ENCODE measurements around the gene ACYP2. TPM values are rescaled to one million over a fixed set of nuclear protein-coding genes. Genes with fewer than 3 reads are reported as not detected.
"Not testable (repeated sequence)": the region's sequence is repeated elsewhere in the genome, so short reads cannot be mapped to it uniquely, and the experiment has no call there.

ACYP2 gene
- total RNA-seq, 1 donor = 9.0 TPM

DNA sequence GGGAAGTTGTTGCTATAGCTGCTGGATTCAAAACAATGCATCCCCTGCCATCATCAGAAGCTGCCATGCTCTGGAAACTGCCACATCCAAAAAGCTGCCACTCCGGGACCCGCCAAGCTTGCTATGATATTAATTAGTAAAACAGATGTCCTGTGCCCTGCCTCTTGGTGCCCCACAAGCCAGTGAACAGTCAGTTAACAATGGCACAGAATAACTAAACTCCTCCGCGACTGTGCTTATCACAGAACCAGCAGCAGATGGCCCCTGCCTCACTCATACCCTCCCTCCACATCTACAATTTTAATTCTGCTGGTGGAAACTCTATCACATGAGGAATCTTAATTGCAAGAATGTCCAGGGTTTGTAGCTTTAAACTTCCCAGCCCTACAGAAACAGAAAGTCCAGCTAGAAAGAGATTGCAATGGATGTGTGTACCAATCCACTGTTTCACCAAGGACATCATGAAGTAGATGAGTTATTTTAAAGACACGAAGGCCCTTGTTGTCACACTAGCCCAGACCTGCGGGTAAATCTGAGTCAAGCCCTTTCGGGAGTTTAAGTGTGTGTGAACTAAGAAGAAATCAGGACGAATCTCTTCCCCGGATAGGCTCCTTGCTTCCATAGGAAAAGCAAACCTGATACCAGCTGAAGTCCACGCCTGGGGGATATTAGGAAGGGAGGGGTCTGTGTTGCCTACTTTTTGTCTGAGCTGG is 7.4 kb upstream of the ACYP2 start:
- no peak for DNase-seq (ENCODE audit: insufficient read length, low spot score, missing footprints)
- no peak overlapping the region for H3K4me2 ChIP-seq (ENCODE audit: insufficient read depth, low read length)
- no peak overlapping the region for H3K27ac ChIP-seq (ENCODE audit: low read depth, low read length)
- H3K4me3 ChIP-seq (ENCODE audit: insufficient read depth, low read length) = no peak overlapping the region
- H2AFZ ChIP-seq (ENCODE audit: low read length) = peak overlapping the region; percentile 28
- H3K36me3 ChIP-seq (ENCODE audit: insufficient read depth, low read length) = no peaks in the 10 kb centered on the region
- H4K20me1 ChIP-seq (ENCODE audit: insufficient read depth, low read length) = no peaks in the 10 kb centered on the region
- H3K27me3 ChIP-seq (ENCODE audit: insufficient read depth, low read length) = no peaks in the 10 kb centered on the region
- TF ChIP-seq, protein P1, sequence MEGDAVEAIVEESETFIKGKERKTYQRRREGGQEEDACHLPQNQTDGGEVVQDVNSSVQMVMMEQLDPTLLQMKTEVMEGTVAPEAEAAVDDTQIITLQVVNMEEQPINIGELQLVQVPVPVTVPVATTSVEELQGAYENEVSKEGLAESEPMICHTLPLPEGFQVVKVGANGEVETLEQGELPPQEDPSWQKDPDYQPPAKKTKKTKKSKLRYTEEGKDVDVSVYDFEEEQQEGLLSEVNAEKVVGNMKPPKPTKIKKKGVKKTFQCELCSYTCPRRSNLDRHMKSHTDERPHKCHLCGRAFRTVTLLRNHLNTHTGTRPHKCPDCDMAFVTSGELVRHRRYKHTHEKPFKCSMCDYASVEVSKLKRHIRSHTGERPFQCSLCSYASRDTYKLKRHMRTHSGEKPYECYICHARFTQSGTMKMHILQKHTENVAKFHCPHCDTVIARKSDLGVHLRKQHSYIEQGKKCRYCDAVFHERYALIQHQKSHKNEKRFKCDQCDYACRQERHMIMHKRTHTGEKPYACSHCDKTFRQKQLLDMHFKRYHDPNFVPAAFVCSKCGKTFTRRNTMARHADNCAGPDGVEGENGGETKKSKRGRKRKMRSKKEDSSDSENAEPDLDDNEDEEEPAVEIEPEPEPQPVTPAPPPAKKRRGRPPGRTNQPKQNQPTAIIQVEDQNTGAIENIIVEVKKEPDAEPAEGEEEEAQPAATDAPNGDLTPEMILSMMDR (IDR thresholded peaks at IDR 0.05; ENCODE audit: extremely low read depth, low read depth, low read length) = no peak
- H3K4me1 ChIP-seq (ENCODE audit: insufficient read depth, low read length) = peaks cover 10% of the 10 kb centered on the region
- H3K9me3 ChIP-seq (ENCODE audit: low read depth, low read length) = no peaks in the 10 kb centered on the region
- H3K79me2 ChIP-seq (ENCODE audit: insufficient read depth, low read length) = no peaks in the 10 kb centered on the region

DNA sequence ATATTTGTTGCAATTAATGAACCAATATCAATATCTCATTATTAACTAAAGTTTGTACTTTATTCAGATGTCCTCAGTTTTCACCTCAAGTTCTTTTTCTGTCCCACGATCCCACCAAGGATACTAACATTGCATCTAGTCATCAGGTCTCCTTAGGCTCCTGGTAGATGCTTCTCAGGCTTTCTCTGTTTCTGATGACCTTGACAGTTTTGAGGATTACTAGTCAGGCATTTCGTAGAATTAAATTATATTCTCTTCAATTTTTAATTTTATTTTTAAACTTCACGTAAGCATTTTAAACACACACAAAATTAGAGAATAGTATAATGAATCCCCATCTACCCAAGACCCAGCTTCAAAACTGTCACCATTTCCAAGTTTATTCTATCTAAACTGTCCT is 5.6 kb upstream of the ACYP2 start:
- Histone ChIP-seq H3K4me3 (ENCODE audit: insufficient read depth, low read length) (no peak overlapping the region), H3K9me3 (ENCODE audit: low read depth, low read length) (no peaks in the 10 kb centered on the region), H3K27ac (ENCODE audit: low read depth, low read length) (no peak overlapping the region), H4K20me1 (ENCODE audit: insufficient read depth, low read length) (no peaks in the 10 kb centered on the region), H3K79me2 (ENCODE audit: insufficient read depth, low read length) (no peaks in the 10 kb centered on the region), H3K27me3 (ENCODE audit: insufficient read depth, low read length) (no peaks in the 10 kb centered on the region), H3K36me3 (ENCODE audit: insufficient read depth, low read length) (no peaks in the 10 kb centered on the region), H3K4me1 (ENCODE audit: insufficient read depth, low read length) (peaks cover 2% of the 10 kb centered on the region), H3K4me2 (ENCODE audit: insufficient read depth, low read length) (no peak overlapping the region), H2AFZ (ENCODE audit: low read length) (no peak overlapping the region)
- no peak for DNase-seq (ENCODE audit: insufficient read length, low spot score, missing footprints)
- TF ChIP-seq, protein P1 (IDR thresholded peaks at IDR 0.05; ENCODE audit: extremely low read depth, low read depth, low read length) = no peak

DNA sequence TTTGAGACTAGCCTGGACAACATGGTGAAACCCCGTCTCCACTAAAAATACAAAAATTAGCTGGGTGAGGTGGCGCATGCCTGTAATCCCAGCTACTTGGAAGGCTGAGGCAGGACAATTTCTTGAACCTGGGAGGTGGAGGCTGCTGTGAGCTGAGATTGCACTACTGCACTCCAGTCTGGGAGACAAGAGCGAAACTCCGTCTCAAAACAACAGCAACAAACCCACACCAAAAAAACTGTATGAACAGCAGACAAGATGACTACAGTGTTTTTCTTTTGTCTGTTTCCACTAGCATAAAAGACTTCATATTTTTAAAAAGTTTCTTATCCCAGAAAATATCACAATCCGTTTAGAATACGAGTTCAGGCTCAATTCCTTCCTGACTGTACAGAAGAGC is 936 bp upstream of the ACYP2 start:
- H3K9me3 ChIP-seq (ENCODE audit: low read depth, low read length); DNase-seq (ENCODE audit: insufficient read length, low spot score, missing footprints); H3K27ac ChIP-seq (ENCODE audit: low read depth, low read length); H4K20me1 ChIP-seq (ENCODE audit: insufficient read depth, low read length); H3K79me2 ChIP-seq (ENCODE audit: insufficient read depth, low read length); H3K27me3 ChIP-seq (ENCODE audit: insufficient read depth, low read length); H3K4me1 ChIP-seq (ENCODE audit: insufficient read depth, low read length); H3K36me3 ChIP-seq (ENCODE audit: insufficient read depth, low read length); H2AFZ ChIP-seq (ENCODE audit: low read length): not testable (repeated sequence)
- Histone ChIP-seq H3K4me3 (ENCODE audit: insufficient read depth, low read length) (peak overlapping the region; percentile 86), H3K4me2 (ENCODE audit: insufficient read depth, low read length) (peak overlapping the region; percentile 90)

DNA sequence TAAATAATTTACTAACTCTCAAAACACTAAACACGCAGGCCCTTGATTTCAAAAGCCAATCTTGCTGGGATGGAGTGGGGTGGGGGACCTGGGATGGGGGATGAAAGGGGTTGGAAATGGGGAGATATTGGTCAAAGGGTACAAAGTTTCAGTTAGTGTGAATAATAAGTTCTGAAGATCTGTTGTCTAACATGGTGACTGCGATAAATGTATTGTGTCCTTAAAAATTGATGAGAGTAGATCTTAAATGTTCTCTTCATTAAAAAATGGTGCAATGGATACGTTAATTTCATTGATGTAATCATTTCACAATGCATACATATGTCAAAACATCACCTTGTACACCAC is 505 bp upstream of the ACYP2 start:
- Histone ChIP-seq H2AFZ (ENCODE audit: low read length) (peak overlapping the region; percentile 100), H3K4me3 (ENCODE audit: insufficient read depth, low read length) (peak overlapping the region; percentile 86), H3K79me2 (ENCODE audit: insufficient read depth, low read length) (no peaks in the 10 kb centered on the region), H3K27me3 (ENCODE audit: insufficient read depth, low read length) (no peaks in the 10 kb centered on the region), H3K4me1 (ENCODE audit: insufficient read depth, low read length) (peaks cover 9% of the 10 kb centered on the region), H3K27ac (ENCODE audit: low read depth, low read length) (peak overlapping the region; percentile 99), H3K9me3 (ENCODE audit: low read depth, low read length) (no peaks in the 10 kb centered on the region), H3K4me2 (ENCODE audit: insufficient read depth, low read length) (peak overlapping the region; percentile 90), H4K20me1 (ENCODE audit: insufficient read depth, low read length) (no peaks in the 10 kb centered on the region), H3K36me3 (ENCODE audit: insufficient read depth, low read length) (no peaks in the 10 kb centered on the region)
- no peak for DNase-seq (ENCODE audit: insufficient read length, low spot score, missing footprints)
- TF ChIP-seq, protein P1 (IDR thresholded peaks at IDR 0.05; ENCODE audit: extremely low read depth, low read depth, low read length) = no peak

DNA sequence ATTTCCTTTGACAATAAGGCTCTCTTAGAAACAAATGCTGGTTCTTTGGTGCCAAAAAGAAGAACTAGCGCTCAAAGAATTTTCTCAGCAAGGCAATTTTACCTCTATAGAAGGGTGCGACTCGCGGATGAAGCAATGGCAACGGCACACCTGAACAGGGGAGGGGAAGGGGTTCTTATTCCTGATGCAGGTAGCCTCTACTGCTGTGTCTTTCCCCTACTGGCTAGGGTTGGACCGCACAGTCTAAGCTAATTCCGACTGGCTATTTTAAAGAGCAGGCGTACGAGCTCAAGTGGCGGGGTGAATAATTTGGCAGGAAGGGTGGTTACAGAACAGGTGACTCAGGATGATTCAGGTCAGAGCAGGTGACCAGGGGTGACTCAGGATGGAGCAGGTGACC is 1.2 kb downstream of the ACYP2 start:
- not testable (repeated sequence) for DNase-seq (ENCODE audit: insufficient read length, low spot score, missing footprints); H3K36me3 ChIP-seq (ENCODE audit: insufficient read depth, low read length); H2AFZ ChIP-seq (ENCODE audit: low read length); H3K9me3 ChIP-seq (ENCODE audit: low read depth, low read length); H3K4me3 ChIP-seq (ENCODE audit: insufficient read depth, low read length); H3K27me3 ChIP-seq (ENCODE audit: insufficient read depth, low read length); H4K20me1 ChIP-seq (ENCODE audit: insufficient read depth, low read length); H3K4me2 ChIP-seq (ENCODE audit: insufficient read depth, low read length); H3K4me1 ChIP-seq (ENCODE audit: insufficient read depth, low read length); H3K79me2 ChIP-seq (ENCODE audit: insufficient read depth, low read length); H3K27ac ChIP-seq (ENCODE audit: low read depth, low read length)
